CD4-positive, alpha-beta T cell (primary cell): ENCODE results near the gene PRKCQ. TPM values are rescaled to one million over a fixed set of nuclear protein-coding genes. Genes with fewer than 3 reads are reported as not detected.
A peak's percentile ranks its signal among the peaks of the same experiment; 100 is the strongest.

Experiments used
- ATAC-seq: fragments of 200-7000 bp; cut with Tn5 transposase; one replicate; pipeline ENCODE4 v1.10.0; 2022; ENCODE audit warnings: mild to moderate bottlenecking; ENCODE audit not compliant: poor library complexity
- CTCF ChIA-PET: fragments of 350-600 bp; sonication (Branson Sonifier 250); formaldehyde crosslinking; loops from one replicate; lab custom pipeline; 2021; ENCODE audit warnings: antibody characterized with exemption, inconsistent platforms; lab: Charles Lee
- POLR2A ChIA-PET: fragments of 350-600 bp; sonication (Branson Sonifier 250); formaldehyde crosslinking; loops from one replicate; lab custom pipeline; 2021; ENCODE audit warnings: antibody characterized with exemption, inconsistent platforms; lab: Charles Lee
- DNase-seq, 14 experiments: peaks; one replicate each; pipeline ENCODE4 v3.0.0-alpha.2; 2013 to 2020; ENCODE audit warnings: mixed read lengths in 2 of 14
- H3K27ac ChIP-seq, 2 donors: one replicate each; pipeline versions ENCODE4 v1.5.1 to v1.7.0; 2013; ENCODE audit warnings: low read length in 2 of 2, low read depth in 1 of 2, mild to moderate bottlenecking in 1 of 2
- H3K27me3 ChIP-seq, 2 experiments: 1 replicate in 1 of 2; 2 replicates in 1 of 2; pipeline versions ENCODE4 v1.6.1 to v1.7.0; 2013; ENCODE audit warnings: low read length in 2 of 2, control low read depth in 1 of 2, mild to moderate bottlenecking in 1 of 2, moderate library complexity in 1 of 2; ENCODE audit not compliant: insufficient read depth in 2 of 2, control insufficient read depth in 1 of 2
- H3K36me3 ChIP-seq: one replicate; pipeline ENCODE4 v1.6.1; 2013; ENCODE audit warnings: low read length, control low read depth; ENCODE audit not compliant: insufficient read depth
- H3K4me1 ChIP-seq: one replicate; pipeline ENCODE4 v1.6.1; 2013; ENCODE audit warnings: low read length, control low read depth; ENCODE audit not compliant: insufficient read depth
- H3K4me3 ChIP-seq: one replicate; pipeline ENCODE4 v1.5.1; 2013; ENCODE audit warnings: mild to moderate bottlenecking, low read length, moderate library complexity
- H3K9me3 ChIP-seq, 2 experiments: 1 replicate in 1 of 2; 2 replicates in 1 of 2; pipeline versions ENCODE4 v1.6.1 to v1.7.0; 2013; ENCODE audit warnings: low read length in 2 of 2, mild to moderate bottlenecking in 2 of 2, control low read depth in 1 of 2, moderate library complexity in 1 of 2; ENCODE audit not compliant: control insufficient read depth in 1 of 2, insufficient read depth in 1 of 2
- H3K27ac Mint-ChIP-seq: one replicate; pipeline ENCODE4 v1.8.0; 2020; ENCODE audit warnings: mixed read lengths
- H3K27me3 Mint-ChIP-seq: one replicate; pipeline ENCODE4 v1.8.0; 2021; ENCODE audit warnings: mixed read lengths
- H3K36me3 Mint-ChIP-seq: one replicate; pipeline ENCODE4 v1.8.0; 2021; ENCODE audit warnings: low read depth, mixed read lengths
- H3K4me1 Mint-ChIP-seq: one replicate; pipeline ENCODE4 v1.8.0; 2021; ENCODE audit warnings: low read depth, mixed read lengths
- H3K4me3 Mint-ChIP-seq: one replicate; pipeline ENCODE4 v1.8.0; 2020; ENCODE audit warnings: mild to moderate bottlenecking, mixed read lengths
- H3K9me3 Mint-ChIP-seq: one replicate; pipeline ENCODE4 v1.8.0; 2020; ENCODE audit warnings: mixed read lengths
- intact Hi-C, 2 experiments: fragments of 100-400 bp; cut with DNase I in 1 of 2; cut with micrococcal nuclease in 1 of 2; formaldehyde crosslinking; loops; one replicate each; pipeline versions ENCODE4 v1.15.1 to v1.9.0; 2023 to 2025; cut with DNase I, micrococcal nuclease
- total RNA-seq, 174 experiments: library from RNA in 2 of 174; stranded (reverse) in 2 of 174; gene quantifications; one replicate each; pipeline ENCODE4 v1.2.3 and lab custom pipeline; 2021 to 2026
- TF ChIP-seq, protein P1 (sequence below): fragments of 200-600 bp; IDR thresholded peaks from one replicate; pipeline ENCODE4 v1.8.0; 2022; ENCODE audit warnings: antibody characterized with exemption, mild to moderate bottlenecking

Gene PRKCQ
- total RNA-seq, 2 experiments from 2014 or later: 43.4 to 43.9 TPM

- peak overlapping the region; percentile 94 for H3K4me3 Mint-ChIP-seq
- H3K27ac Mint-ChIP-seq: peak overlapping the region; percentile 90
- Histone ChIP-seq H3K4me1 (peaks cover 54% of the 10 kb centered on the region), H3K27ac (peak overlapping the region; percentile 77 to 90), H3K4me3 (peak overlapping the region; percentile 92), H3K36me3 (peaks cover 6% of the 10 kb centered on the region), H3K9me3 (no peaks in the 10 kb centered on the region), H3K27me3 (no peaks in the 10 kb centered on the region)
- TF ChIP-seq, protein P1, sequence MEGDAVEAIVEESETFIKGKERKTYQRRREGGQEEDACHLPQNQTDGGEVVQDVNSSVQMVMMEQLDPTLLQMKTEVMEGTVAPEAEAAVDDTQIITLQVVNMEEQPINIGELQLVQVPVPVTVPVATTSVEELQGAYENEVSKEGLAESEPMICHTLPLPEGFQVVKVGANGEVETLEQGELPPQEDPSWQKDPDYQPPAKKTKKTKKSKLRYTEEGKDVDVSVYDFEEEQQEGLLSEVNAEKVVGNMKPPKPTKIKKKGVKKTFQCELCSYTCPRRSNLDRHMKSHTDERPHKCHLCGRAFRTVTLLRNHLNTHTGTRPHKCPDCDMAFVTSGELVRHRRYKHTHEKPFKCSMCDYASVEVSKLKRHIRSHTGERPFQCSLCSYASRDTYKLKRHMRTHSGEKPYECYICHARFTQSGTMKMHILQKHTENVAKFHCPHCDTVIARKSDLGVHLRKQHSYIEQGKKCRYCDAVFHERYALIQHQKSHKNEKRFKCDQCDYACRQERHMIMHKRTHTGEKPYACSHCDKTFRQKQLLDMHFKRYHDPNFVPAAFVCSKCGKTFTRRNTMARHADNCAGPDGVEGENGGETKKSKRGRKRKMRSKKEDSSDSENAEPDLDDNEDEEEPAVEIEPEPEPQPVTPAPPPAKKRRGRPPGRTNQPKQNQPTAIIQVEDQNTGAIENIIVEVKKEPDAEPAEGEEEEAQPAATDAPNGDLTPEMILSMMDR: no peak
- peaks cover 63% of the 10 kb centered on the region for H3K36me3 Mint-ChIP-seq
- ChIA-PET POLR2A (interaction anchor here (0.6 to 8.8 kb wide), 9 partner anchors 12 to 106 kb away, joined by 3 to 104 read pairs (median 17); no protein-coding TSS in a partner anchor), CTCF (interaction anchor here (0.7 to 2.6 kb wide), 4 partner anchors 22 to 106 kb away, joined by 4 to 16 read pairs (median 4); no protein-coding TSS in a partner anchor)
- H3K27me3 Mint-ChIP-seq: no peaks in the 10 kb centered on the region
- no peaks in the 10 kb centered on the region for H3K9me3 Mint-ChIP-seq
- ATAC-seq: no peak
- H3K4me1 Mint-ChIP-seq: peaks cover 80% of the 10 kb centered on the region
- peak in 5 of 14 experiments; percentile 24 to 65 (median 55) for DNase-seq
- intact Hi-C loops: loop anchor here (2.0 to 5.0 kb wide), 6 partner anchors 13 to 102 kb away; no protein-coding TSS in a partner anchor
These were observed 733 bp downstream of the PRKCQ start for GRCh38 chr10:6579183-6579903.

DNA sequence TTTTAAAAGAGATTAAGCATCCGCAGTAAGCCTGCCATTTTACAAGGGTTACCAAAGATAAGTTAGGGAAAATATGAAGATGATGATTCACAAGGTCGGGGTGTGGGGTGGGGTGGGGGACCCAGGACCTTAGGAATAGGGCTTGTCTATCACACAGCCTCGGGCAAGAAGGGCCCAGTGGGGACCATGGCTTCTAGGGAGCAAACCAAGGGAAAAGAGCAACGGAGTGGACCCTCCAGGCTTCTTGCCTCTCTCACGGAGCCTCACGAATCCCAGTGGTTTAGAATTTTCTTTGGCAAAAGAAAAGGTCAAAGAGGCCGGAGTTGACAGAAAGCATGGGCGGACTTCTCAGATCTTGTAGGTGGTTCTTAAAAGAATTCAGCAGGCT, 1.3 kb downstream of the PRKCQ start:
- CTCF ChIA-PET: interaction anchor here (0.7 to 2.6 kb wide), 10 partner anchors 11 to 133 kb away, joined by 3 to 16 read pairs (median 4); no protein-coding TSS in a partner anchor
- H3K27ac ChIP-seq: peak overlapping the region; percentile 77 to 90
- TF ChIP-seq, protein P1: no peak
- H3K4me1 ChIP-seq: peaks cover 58% of the 10 kb centered on the region
- ATAC-seq: no peak
- Mint-ChIP-seq H3K4me3 (peak overlapping the region; percentile 94), H3K9me3 (no peaks in the 10 kb centered on the region), H3K36me3 (peaks cover 59% of the 10 kb centered on the region), H3K4me1 (peaks cover 80% of the 10 kb centered on the region), H3K27me3 (no peaks in the 10 kb centered on the region), H3K27ac (peak overlapping the region; percentile 90)
- intact Hi-C loops: loop anchor here (2.0 to 5.0 kb wide), 6 partner anchors 14 to 101 kb away; no protein-coding TSS in a partner anchor
- H3K36me3 ChIP-seq: peaks cover 10% of the 10 kb centered on the region
- H3K9me3 ChIP-seq: no peaks in the 10 kb centered on the region
- peak overlapping the region; percentile 92 for H3K4me3 ChIP-seq
- peak in 2 of 14 experiments; percentile 35 to 52 for DNase-seq
- POLR2A ChIA-PET: interaction anchor here (0.6 to 8.8 kb wide), 17 partner anchors 11 to 376 kb away, joined by 3 to 104 read pairs (median 6); partner anchors contain the start of gene PFKFB3
- no peaks in the 10 kb centered on the region for H3K27me3 ChIP-seq

DNA sequence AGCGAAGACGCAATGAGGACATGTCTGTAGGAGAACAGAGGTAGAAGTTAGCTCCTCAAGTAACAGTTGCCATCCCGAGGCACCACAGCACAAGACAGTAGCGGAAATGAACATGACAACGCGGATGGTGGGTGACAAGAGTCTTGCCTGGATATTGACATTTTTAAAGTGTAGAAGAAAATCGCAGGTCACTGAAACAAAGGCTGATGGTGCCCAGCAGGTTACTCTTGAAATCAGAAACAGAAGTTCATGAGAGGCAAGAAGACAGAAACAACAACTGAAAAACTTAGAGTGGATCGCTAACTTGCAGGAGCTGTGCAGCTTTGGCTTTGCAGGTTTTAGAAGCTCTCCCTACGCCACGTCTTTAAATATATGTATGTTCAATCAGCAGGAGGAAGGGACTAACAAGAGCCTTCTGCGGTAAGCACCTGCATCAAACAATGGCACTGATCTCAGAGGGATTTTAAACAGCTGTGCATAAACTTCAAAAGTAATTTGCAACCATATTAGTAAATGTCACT, 1.8 kb downstream of the PRKCQ start:
- H3K9me3 Mint-ChIP-seq: no peaks in the 10 kb centered on the region
- peaks cover 8% of the 10 kb centered on the region for H3K36me3 ChIP-seq
- H3K27me3 Mint-ChIP-seq: no peaks in the 10 kb centered on the region
- peaks cover 57% of the 10 kb centered on the region for H3K36me3 Mint-ChIP-seq
- ChIA-PET CTCF (interaction anchor here (0.8 to 2.6 kb wide), 9 partner anchors 11 to 132 kb away, joined by 3 to 16 read pairs (median 4); no protein-coding TSS in a partner anchor), POLR2A (interaction anchor here (0.9 to 8.8 kb wide), 20 partner anchors 10 to 376 kb away, joined by 3 to 104 read pairs (median 6); partner anchors contain the start of gene PFKFB3)
- peaks cover 80% of the 10 kb centered on the region for H3K4me1 Mint-ChIP-seq
- DNase-seq (peak in 8 of 14 experiments; percentile 36 to 65 (median 56)), ATAC-seq (peak; percentile 45)
- intact Hi-C loops: loop anchor here (2.0 to 5.0 kb wide), 6 partner anchors 14 to 101 kb away; no protein-coding TSS in a partner anchor
- no peaks in the 10 kb centered on the region for H3K27me3 ChIP-seq
- H3K4me1 ChIP-seq: peaks cover 58% of the 10 kb centered on the region
- H3K27ac Mint-ChIP-seq: peak overlapping the region; percentile 90
- peak overlapping the region; percentile 94 for H3K4me3 Mint-ChIP-seq
- peak overlapping the region; percentile 92 for H3K4me3 ChIP-seq
- H3K9me3 ChIP-seq: no peaks in the 10 kb centered on the region
- TF ChIP-seq, protein P1: peak; percentile 15
- H3K27ac ChIP-seq: peak overlapping the region; percentile 77 to 90
